OCI-LY7 (cell line): ENCODE data around the gene MTHFD1L. TPM values are rescaled to one million over a fixed set of nuclear protein-coding genes. Genes with fewer than 3 reads are reported as not detected.
"Not testable (repeated sequence)": the region's sequence is repeated elsewhere in the genome, so short reads cannot be mapped to it uniquely, and the experiment has no call there.

Source experiments
- BruUV-seq: library from RNA; stranded (reverse); fragments of 400-500 nt; replicated peaks from 2 replicates; lab custom pipeline; 2021; lab: Mats Ljungman, UMichigan
- CTCF ChIA-PET: fragments of 300-600 bp; sonication (Branson Sonifier 250); formaldehyde crosslinking; loops from one replicate; lab custom pipeline; 2022; ENCODE audit warnings: antibody characterized with exemption; ENCODE audit not compliant: unreplicated experiment; lab: Charles Lee
- POLR2A ChIA-PET: fragments of 300-600 bp; sonication (Branson Sonifier 250); formaldehyde crosslinking; loops from one replicate; lab custom pipeline; 2022; ENCODE audit warnings: antibody characterized with exemption; lab: Charles Lee
- DNase-seq: peaks from one replicate; pipeline ENCODE4 v3.0.0-alpha.2; 2015; ENCODE audit warnings: low spot score
- H2AFZ ChIP-seq: fragments of 200-600 bp; sonication (generic), shearing (Covaris generic); 2 replicates; pipeline ENCODE4 v1.6.1; 2014; ENCODE audit warnings: mild to moderate bottlenecking, antibody characterized with exemption, low read length, moderate library complexity
- H3K27ac ChIP-seq: fragments of 200-600 bp; sonication (generic); 2 replicates; pipeline ENCODE4 v1.5.1; 2014; ENCODE audit warnings: mixed run types, low read depth, mild to moderate bottlenecking, moderate library complexity, low read length, inconsistent platforms; ENCODE audit not compliant: poor library complexity, severe bottlenecking
- H3K36me3 ChIP-seq: fragments of 200-600 bp; sonication (generic); 2 replicates; pipeline ENCODE4 v1.6.1; 2014; ENCODE audit warnings: mild to moderate bottlenecking, antibody characterized with exemption, low read length, moderate library complexity, mixed read lengths; ENCODE audit not compliant: insufficient read depth
- H3K4me1 ChIP-seq: fragments of 200-600 bp; sonication (generic); 2 replicates; pipeline ENCODE4 v1.5.1; 2014; ENCODE audit warnings: mild to moderate bottlenecking, low read length; ENCODE audit not compliant: insufficient read depth, poor library complexity, severe bottlenecking
- H3K4me2 ChIP-seq: fragments of 200-600 bp; sonication (generic); 2 replicates; pipeline ENCODE4 v1.6.1; 2014; ENCODE audit warnings: mild to moderate bottlenecking, low read length
- H3K4me3 ChIP-seq: fragments of 200-600 bp; sonication (generic); 2 replicates; pipeline ENCODE4 v1.5.1; 2014; ENCODE audit warnings: mild to moderate bottlenecking, low read depth, low read length; ENCODE audit not compliant: poor library complexity, severe bottlenecking
- H3K79me2 ChIP-seq: fragments of 200-600 bp; sonication (generic); 2 replicates; pipeline ENCODE4 v1.6.1; 2016; ENCODE audit warnings: low read depth, mild to moderate bottlenecking, low read length, moderate library complexity, mixed read lengths; ENCODE audit not compliant: insufficient read depth
- H3K9me2 ChIP-seq: fragments of 200-600 bp; sonication (generic); 2 replicates; pipeline ENCODE4 v1.6.1; 2016; ENCODE audit warnings: mild to moderate bottlenecking, low read length, mixed read lengths; ENCODE audit not compliant: insufficient read depth
- H3K9me3 ChIP-seq: fragments of 200-600 bp; sonication (generic); 2 replicates; pipeline ENCODE4 v1.6.1; 2014; ENCODE audit warnings: mild to moderate bottlenecking, mixed run types, low read length, mixed read lengths
- H4K20me1 ChIP-seq: fragments of 200-600 bp; sonication (generic); 2 replicates; pipeline ENCODE4 v1.6.1; 2014; ENCODE audit warnings: mild to moderate bottlenecking, antibody characterized with exemption, low read length, moderate library complexity, mixed read lengths; ENCODE audit not compliant: insufficient read depth
- EZH2phosphoT487 ChIP-seq: fragments of 200-600 bp; sonication (generic); IDR thresholded peaks from 2 replicates; pipeline ENCODE4 v1.6.1; 2018; ENCODE audit warnings: low read depth, borderline replicate concordance, mild to moderate bottlenecking, mixed run types, antibody characterized with exemption, low read length, moderate library complexity, mixed read lengths
- intact Hi-C: fragments of 100-400 bp; cut with micrococcal nuclease; formaldehyde crosslinking; loops from one replicate; pipeline ENCODE4 v1.10.0; 2022; ENCODE audit not compliant: unreplicated experiment
- total RNA-seq, 2 experiments: library from RNA; depleted of rRNA in 1 of 2; stranded (reverse); fragments of >200 nt in 1 of 2; shearing (Covaris generic) in 1 of 2; gene quantifications; 2 replicates each; pipeline ENCODE4 v1.2.3, GENCODE V29; 2014 to 2022
- TF ChIP-seq, protein P1 (sequence below): fragments of 200-600 bp; sonication (generic); conservative IDR thresholded peaks from 2 replicates; pipeline ENCODE4 v1.5.1; 2014; ENCODE audit warnings: mild to moderate bottlenecking, antibody characterized with exemption, low read length, moderate library complexity, mixed read lengths

Gene MTHFD1L
- total RNA-seq, 2 experiments from 2014 or later, result 68.4 to 144 TPM

DNA sequence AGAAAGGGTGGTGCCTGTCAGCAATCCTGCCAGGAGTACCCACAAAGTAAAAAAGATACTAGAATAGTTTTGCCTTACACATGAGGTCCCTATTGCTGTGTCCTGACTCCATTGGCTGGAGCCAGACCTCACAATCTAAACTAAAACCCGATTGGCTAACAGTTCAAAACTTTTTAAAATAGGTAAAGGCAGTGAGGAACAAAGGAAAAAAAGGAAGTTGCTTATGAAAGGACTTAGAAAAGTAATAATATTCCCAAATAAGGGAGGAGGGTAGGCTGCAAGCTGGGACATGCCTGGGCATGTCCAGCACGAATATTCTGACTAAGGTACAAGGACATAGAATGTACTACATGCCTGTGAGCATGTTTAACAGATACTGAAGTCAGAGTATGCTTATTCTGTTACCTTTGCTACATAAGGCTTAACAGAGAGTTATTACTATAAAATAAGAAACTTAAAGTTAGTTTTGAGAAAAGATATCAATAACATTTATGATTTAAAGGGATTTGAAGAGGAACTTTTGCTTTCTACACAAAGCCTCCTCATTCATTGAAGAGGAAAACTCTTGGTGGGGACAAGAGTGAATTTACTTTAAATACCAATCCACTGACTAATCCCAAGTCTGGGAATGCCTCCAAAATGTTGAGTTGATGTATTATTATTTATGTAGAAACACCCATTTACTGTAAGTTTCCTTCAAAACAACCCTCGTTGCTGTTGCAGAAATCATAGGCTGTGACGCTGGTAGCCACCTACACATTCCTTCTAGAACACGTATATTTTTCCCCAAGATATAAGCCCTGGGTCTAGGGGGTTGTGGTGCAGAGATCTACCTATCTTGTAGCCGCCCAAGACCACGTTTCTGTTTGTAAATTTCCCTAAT is 8.2 kb upstream of the MTHFD1L start:
- no peak overlapping the region for H3K4me3 ChIP-seq
- H2AFZ ChIP-seq, result no peak overlapping the region
- no peaks in the 10 kb centered on the region for H3K79me2 ChIP-seq
- ChIA-PET CTCF (no interaction called here), POLR2A (interaction anchor here (0.8 kb wide), 1 partner anchor 79 kb away, joined by 3 read pairs; no protein-coding TSS in a partner anchor)
- TF ChIP-seq, protein P1, sequence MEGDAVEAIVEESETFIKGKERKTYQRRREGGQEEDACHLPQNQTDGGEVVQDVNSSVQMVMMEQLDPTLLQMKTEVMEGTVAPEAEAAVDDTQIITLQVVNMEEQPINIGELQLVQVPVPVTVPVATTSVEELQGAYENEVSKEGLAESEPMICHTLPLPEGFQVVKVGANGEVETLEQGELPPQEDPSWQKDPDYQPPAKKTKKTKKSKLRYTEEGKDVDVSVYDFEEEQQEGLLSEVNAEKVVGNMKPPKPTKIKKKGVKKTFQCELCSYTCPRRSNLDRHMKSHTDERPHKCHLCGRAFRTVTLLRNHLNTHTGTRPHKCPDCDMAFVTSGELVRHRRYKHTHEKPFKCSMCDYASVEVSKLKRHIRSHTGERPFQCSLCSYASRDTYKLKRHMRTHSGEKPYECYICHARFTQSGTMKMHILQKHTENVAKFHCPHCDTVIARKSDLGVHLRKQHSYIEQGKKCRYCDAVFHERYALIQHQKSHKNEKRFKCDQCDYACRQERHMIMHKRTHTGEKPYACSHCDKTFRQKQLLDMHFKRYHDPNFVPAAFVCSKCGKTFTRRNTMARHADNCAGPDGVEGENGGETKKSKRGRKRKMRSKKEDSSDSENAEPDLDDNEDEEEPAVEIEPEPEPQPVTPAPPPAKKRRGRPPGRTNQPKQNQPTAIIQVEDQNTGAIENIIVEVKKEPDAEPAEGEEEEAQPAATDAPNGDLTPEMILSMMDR, result no peak
- TF ChIP-seq EZH2phosphoT487, result no peak
- H3K36me3 ChIP-seq, result no peaks in the 10 kb centered on the region
- no peaks in the 10 kb centered on the region for H3K4me1 ChIP-seq
- no peaks in the 10 kb centered on the region for H4K20me1 ChIP-seq
- intact Hi-C loops, result no loop called here
- no peak overlapping the region for H3K4me2 ChIP-seq
- BruUV-seq, result no TSS peak
- no peaks in the 10 kb centered on the region for H3K9me3 ChIP-seq
- DNase-seq, result no peak
- H3K9me2 ChIP-seq, result no peaks in the 10 kb centered on the region
- H3K27ac ChIP-seq, result no peak overlapping the region

DNA sequence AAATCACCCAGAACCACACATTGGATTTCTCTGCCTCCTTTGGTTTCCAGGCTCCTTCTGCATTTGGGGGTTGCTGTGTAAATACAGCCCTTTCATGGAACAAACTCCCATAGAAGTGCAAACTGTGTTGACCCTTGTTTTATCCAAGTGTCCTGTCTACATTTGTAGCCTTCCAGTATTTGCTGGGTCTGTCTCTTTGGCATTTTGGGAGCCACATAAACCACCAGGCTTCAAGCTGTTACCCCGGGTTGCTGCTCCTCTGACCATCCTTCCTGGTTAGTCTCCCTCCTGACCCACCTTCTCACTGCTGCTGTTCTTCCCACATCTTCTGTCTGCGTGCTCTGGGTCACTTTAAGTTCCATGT is 7.6 kb upstream of the MTHFD1L start:
- intact Hi-C loops, result no loop called here
- no peaks in the 10 kb centered on the region for H4K20me1 ChIP-seq
- no peaks in the 10 kb centered on the region for H3K9me3 ChIP-seq
- no peak overlapping the region for H3K27ac ChIP-seq
- H3K4me3 ChIP-seq, result no peak overlapping the region
- H2AFZ ChIP-seq, result no peak overlapping the region
- H3K9me2 ChIP-seq, result no peaks in the 10 kb centered on the region
- H3K4me1 ChIP-seq, result no peaks in the 10 kb centered on the region
- no peak for DNase-seq
- H3K36me3 ChIP-seq, result no peaks in the 10 kb centered on the region
- BruUV-seq, result no TSS peak
- ChIA-PET CTCF (no interaction called here), POLR2A (interaction anchor here (0.7 to 0.8 kb wide), 5 partner anchors 30 to 673 kb away, joined by 3 to 5 read pairs (median 3); no protein-coding TSS in a partner anchor)
- TF ChIP-seq, protein P1, result no peak
- no peak for TF ChIP-seq EZH2phosphoT487
- H3K4me2 ChIP-seq, result no peak overlapping the region
- H3K79me2 ChIP-seq, result no peaks in the 10 kb centered on the region

DNA sequence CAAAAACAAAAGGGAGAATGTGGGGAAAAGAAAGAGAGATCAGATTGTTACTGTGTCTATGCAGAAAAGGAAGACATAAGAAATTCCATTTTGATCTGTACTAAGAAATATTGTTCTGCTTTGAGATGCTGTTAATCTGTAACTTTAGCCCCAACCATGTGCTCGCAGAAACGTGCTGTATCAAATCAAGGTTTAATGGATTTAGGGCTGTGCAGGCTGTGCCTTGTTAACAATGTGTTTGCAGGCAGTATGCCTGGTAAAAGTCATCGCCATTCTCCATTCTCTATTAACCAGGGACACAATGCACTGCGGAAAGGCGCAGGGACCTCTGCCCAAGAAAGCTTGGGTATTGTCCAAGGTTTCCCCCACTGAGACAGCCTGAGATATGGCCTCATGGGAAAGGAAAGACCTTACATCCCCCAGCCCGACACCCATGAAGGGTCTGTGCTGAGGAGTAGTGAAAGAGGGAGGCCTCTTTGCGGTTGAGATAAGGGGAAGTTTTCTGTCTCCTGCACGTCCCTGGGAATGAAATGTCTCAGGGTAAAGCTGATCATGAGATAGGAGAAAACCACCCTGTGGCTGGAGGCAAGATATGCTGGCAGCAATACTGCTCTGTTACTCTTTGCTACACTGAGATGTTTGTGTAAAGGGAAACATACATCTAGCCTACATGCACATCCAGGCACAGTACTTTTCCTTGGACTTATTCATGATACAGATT is 3.9 kb upstream of the MTHFD1L start:
- H3K4me3 ChIP-seq, DNase-seq, CTCF ChIA-PET, H3K27ac ChIP-seq, H2AFZ ChIP-seq, H3K4me2 ChIP-seq, H4K20me1 ChIP-seq, H3K9me3 ChIP-seq, BruUV-seq, H3K36me3 ChIP-seq, H3K4me1 ChIP-seq, H3K79me2 ChIP-seq, H3K9me2 ChIP-seq: not testable (repeated sequence)
- intact Hi-C loops, result loop anchor here (10.0 kb wide), 1 partner anchor 257 kb away; no protein-coding TSS in a partner anchor
- POLR2A ChIA-PET, result interaction anchor here (0.7 kb wide), 1 partner anchor 280 kb away, joined by 3 read pairs; no protein-coding TSS in a partner anchor
